Endothelial cell of umbilical vein (primary cell): ENCODE data around the gene DESI1.
"Not testable (repeated sequence)": the region's sequence is repeated elsewhere in the genome, so short reads cannot be mapped to it uniquely, and the experiment has no call there.

Source experiments
- CTCF ChIP-seq, 2 donors: IDR thresholded peaks; 1 replicate in 1 of 2; 2 replicates in 1 of 2; pipeline ENCODE4 v1.5.1; 2011; ENCODE audit warnings: low read length in 2 of 2, mild to moderate bottlenecking in 2 of 2, moderate library complexity in 2 of 2, control low read depth in 1 of 2, inconsistent platforms in 1 of 2, low read depth in 1 of 2; ENCODE audit not compliant: insufficient read depth in 1 of 2; ENCODE audit errors: extremely low read depth in 1 of 2
- EZH2 ChIP-seq: IDR thresholded peaks from 2 replicates; pipeline ENCODE4 v1.6.1; 2012; ENCODE audit warnings: borderline replicate concordance, low read depth, mild to moderate bottlenecking, moderate library complexity, low read length, inconsistent platforms; ENCODE audit not compliant: severe bottlenecking
- GATA2 ChIP-seq: IDR thresholded peaks from 2 replicates; pipeline ENCODE4 v1.7.0; 2011; ENCODE audit warnings: low read depth, mild to moderate bottlenecking, moderate library complexity, mixed read lengths, low read length; ENCODE audit not compliant: insufficient read length, insufficient read depth
- JUN ChIP-seq: IDR thresholded peaks from 2 replicates; pipeline ENCODE4 v1.6.1; 2011; ENCODE audit warnings: borderline replicate concordance, low read depth; ENCODE audit not compliant: insufficient read length, insufficient read depth
- MAX ChIP-seq: IDR thresholded peaks from 2 replicates; pipeline ENCODE4 v1.6.1; 2011; ENCODE audit not compliant: insufficient read depth, insufficient read length
- POLR2A ChIP-seq: IDR thresholded peaks from 2 replicates; pipeline ENCODE4 v1.6.1; 2012; ENCODE audit warnings: low read depth, mild to moderate bottlenecking, control low read depth, low read length
- POLR2AphosphoS5 ChIP-seq: IDR thresholded peaks from 2 replicates; pipeline ENCODE4 v1.6.1; 2012; ENCODE audit warnings: low read depth, mild to moderate bottlenecking, control low read depth, low read length, moderate library complexity; ENCODE audit not compliant: insufficient read depth

GRCh38 chr22:41663594-41663993 is 42.8 kb upstream of the DESI1 start:
- TF ChIP-seq CTCF (IDR thresholded peaks at IDR 0.05; ENCODE audit: extremely low read depth in 1 of 2, insufficient read depth in 1 of 2, low read depth in 1 of 2, low read length in 2 of 2); EZH2; POLR2A; GATA2; JUN; MAX; POLR2AphosphoS5: not testable (repeated sequence)
